ENCODE measurements around the gene DTD2.

Gene DTD2

GRCh38 chr14:31418440-31418839 lies 38.9 kb downstream of the DTD2 start:
- no peak for TF ChIP-seq CTCF (IDR thresholded peaks at IDR 0.05; ENCODE audit: extremely low read depth, missing control alignments)
- DNase-seq (ENCODE audit: low spot score): no peak

- no peak for DNase-seq (ENCODE audit: low spot score)
- TF ChIP-seq CTCF (IDR thresholded peaks at IDR 0.05; ENCODE audit: extremely low read depth, missing control alignments): no peak
Measured at GRCh38 chr14:31414190-31414833, 43.0 kb downstream of the DTD2 start.

GRCh38 chr14:31411218-31411727 lies 46.0 kb downstream of the DTD2 start:
- no peak for TF ChIP-seq CTCF (IDR thresholded peaks at IDR 0.05; ENCODE audit: extremely low read depth, missing control alignments)
- no peak for DNase-seq (ENCODE audit: low spot score)

- no peak for DNase-seq (ENCODE audit: low spot score)
- TF ChIP-seq CTCF (IDR thresholded peaks at IDR 0.05; ENCODE audit: extremely low read depth, missing control alignments): no peak
Measured at GRCh38 chr14:31410048-31410650, 47.2 kb downstream of the DTD2 start.

GRCh38 chr14:31408421-31408820 lies 48.9 kb downstream of the DTD2 start:
- no peak for DNase-seq (ENCODE audit: low spot score)
- TF ChIP-seq CTCF (IDR thresholded peaks at IDR 0.05; ENCODE audit: extremely low read depth, missing control alignments): no peak

- DNase-seq (ENCODE audit: low spot score): no peak
- no peak for TF ChIP-seq CTCF (IDR thresholded peaks at IDR 0.05; ENCODE audit: extremely low read depth, missing control alignments)
Measured at GRCh38 chr14:31405599-31406232, 51.6 kb downstream of the DTD2 start.

GRCh38 chr14:31405106-31405505 lies 52.2 kb downstream of the DTD2 start:
- DNase-seq (ENCODE audit: low spot score): no peak
- TF ChIP-seq CTCF (IDR thresholded peaks at IDR 0.05; ENCODE audit: extremely low read depth, missing control alignments): no peak

Measured in GM20000 (cell line).